WTC11 (cell line): Measurements from ENCODE around the gene RBPJ.

ENCODE experiments used
- ELF4 ChIP-seq: sonication (generic); formaldehyde crosslinking; IDR thresholded peaks from 2 replicates; pipeline ENCODE4 v1.8.1; 2022; ENCODE audit warnings: low read depth, mild to moderate bottlenecking, moderate library complexity, missing genetic modification reagents
- SP1 ChIP-seq: sonication (generic); formaldehyde crosslinking; conservative IDR thresholded peaks from 2 replicates; pipeline ENCODE4 v1.8.1; 2022; ENCODE audit warnings: missing genetic modification reagents
- ZNF416 ChIP-seq: fragments of 250-450 bp; sonication (Bioruptor Pico); IDR thresholded peaks from 2 replicates; pipeline ENCODE4 v1.9.0; 2021; ENCODE audit warnings: mild to moderate bottlenecking, inconsistent platforms
- ZNF423 ChIP-seq: fragments of 250-450 bp; sonication (Bioruptor Pico); IDR thresholded peaks from 2 replicates; pipeline ENCODE4 v2.1.2; 2022; ENCODE audit warnings: mild to moderate bottlenecking, moderate library complexity
- TF ChIP-seq, protein P1 (sequence below): fragments of 200-600 bp; IDR thresholded peaks from 2 replicates; pipeline ENCODE4 v1.8.0; 2022; ENCODE audit warnings: antibody characterized with exemption
- TF ChIP-seq, protein P2 (sequence below): sonication (generic); formaldehyde crosslinking; IDR thresholded peaks from 2 replicates; pipeline ENCODE4 v1.8.1; 2023; ENCODE audit warnings: mild to moderate bottlenecking, missing genetic modification reagents, moderate library complexity
- TF ChIP-seq, protein P3 (sequence below): sonication (generic); formaldehyde crosslinking; IDR thresholded peaks from 2 replicates; pipeline ENCODE4 v1.8.0; 2022; ENCODE audit warnings: mild to moderate bottlenecking, missing genetic modification reagents
- TF ChIP-seq, protein P4 (sequence below): sonication (generic); formaldehyde crosslinking; IDR thresholded peaks from 2 replicates; pipeline ENCODE4 v1.8.1; 2023; ENCODE audit warnings: mild to moderate bottlenecking, missing genetic modification reagents, moderate library complexity
- TF ChIP-seq, protein P5 (sequence below): sonication (generic); formaldehyde crosslinking; IDR thresholded peaks from 2 replicates; pipeline ENCODE4 v1.8.1; 2023; ENCODE audit warnings: mild to moderate bottlenecking, moderate library complexity, missing genetic modification reagents
- TF ChIP-seq, protein P6 (sequence below): sonication (generic); formaldehyde crosslinking; IDR thresholded peaks from 2 replicates; pipeline ENCODE4 v1.8.1; 2023; ENCODE audit warnings: mild to moderate bottlenecking, missing genetic modification reagents

DNA sequence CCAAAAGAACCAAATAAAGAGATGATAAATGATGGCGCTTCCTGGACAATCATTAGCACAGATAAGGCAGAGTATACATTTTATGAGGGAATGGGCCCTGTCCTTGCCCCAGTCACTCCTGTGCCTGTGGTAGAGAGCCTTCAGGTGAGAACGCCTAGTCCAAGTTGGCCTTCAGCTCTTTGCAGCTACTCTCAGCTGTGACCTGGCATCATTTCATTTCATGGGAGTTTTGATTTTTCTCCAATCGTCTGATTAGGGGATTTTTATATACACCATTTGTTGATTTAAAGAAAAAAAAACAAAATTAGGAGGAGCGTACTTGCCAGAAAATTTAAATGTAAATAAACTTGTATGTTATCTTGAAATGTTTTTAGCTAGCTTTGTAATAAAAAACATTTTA is 109.1 kb downstream of the RBPJ start:
- TF ChIP-seq, protein P1, sequence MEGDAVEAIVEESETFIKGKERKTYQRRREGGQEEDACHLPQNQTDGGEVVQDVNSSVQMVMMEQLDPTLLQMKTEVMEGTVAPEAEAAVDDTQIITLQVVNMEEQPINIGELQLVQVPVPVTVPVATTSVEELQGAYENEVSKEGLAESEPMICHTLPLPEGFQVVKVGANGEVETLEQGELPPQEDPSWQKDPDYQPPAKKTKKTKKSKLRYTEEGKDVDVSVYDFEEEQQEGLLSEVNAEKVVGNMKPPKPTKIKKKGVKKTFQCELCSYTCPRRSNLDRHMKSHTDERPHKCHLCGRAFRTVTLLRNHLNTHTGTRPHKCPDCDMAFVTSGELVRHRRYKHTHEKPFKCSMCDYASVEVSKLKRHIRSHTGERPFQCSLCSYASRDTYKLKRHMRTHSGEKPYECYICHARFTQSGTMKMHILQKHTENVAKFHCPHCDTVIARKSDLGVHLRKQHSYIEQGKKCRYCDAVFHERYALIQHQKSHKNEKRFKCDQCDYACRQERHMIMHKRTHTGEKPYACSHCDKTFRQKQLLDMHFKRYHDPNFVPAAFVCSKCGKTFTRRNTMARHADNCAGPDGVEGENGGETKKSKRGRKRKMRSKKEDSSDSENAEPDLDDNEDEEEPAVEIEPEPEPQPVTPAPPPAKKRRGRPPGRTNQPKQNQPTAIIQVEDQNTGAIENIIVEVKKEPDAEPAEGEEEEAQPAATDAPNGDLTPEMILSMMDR = no peak
- TF ChIP-seq SP1 (CRISPR knock-in tag) (no peak), ELF4 (CRISPR knock-in tag) (no peak), ZNF423 (CRISPR knock-in tag) (no peak), ZNF416 (CRISPR knock-in tag) (no peak)
- TF ChIP-seq, protein P2, sequence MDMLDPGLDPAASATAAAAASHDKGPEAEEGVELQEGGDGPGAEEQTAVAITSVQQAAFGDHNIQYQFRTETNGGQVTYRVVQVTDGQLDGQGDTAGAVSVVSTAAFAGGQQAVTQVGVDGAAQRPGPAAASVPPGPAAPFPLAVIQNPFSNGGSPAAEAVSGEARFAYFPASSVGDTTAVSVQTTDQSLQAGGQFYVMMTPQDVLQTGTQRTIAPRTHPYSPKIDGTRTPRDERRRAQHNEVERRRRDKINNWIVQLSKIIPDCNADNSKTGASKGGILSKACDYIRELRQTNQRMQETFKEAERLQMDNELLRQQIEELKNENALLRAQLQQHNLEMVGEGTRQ = no peak
- TF ChIP-seq, protein P3, sequence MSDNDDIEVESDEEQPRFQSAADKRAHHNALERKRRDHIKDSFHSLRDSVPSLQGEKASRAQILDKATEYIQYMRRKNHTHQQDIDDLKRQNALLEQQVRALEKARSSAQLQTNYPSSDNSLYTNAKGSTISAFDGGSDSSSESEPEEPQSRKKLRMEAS = no peak
- TF ChIP-seq, protein P4, sequence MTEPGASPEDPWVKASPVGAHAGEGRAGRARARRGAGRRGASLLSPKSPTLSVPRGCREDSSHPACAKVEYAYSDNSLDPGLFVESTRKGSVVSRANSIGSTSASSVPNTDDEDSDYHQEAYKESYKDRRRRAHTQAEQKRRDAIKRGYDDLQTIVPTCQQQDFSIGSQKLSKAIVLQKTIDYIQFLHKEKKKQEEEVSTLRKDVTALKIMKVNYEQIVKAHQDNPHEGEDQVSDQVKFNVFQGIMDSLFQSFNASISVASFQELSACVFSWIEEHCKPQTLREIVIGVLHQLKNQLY (CRISPR knock-in tag) = no peak
- TF ChIP-seq, protein P5, sequence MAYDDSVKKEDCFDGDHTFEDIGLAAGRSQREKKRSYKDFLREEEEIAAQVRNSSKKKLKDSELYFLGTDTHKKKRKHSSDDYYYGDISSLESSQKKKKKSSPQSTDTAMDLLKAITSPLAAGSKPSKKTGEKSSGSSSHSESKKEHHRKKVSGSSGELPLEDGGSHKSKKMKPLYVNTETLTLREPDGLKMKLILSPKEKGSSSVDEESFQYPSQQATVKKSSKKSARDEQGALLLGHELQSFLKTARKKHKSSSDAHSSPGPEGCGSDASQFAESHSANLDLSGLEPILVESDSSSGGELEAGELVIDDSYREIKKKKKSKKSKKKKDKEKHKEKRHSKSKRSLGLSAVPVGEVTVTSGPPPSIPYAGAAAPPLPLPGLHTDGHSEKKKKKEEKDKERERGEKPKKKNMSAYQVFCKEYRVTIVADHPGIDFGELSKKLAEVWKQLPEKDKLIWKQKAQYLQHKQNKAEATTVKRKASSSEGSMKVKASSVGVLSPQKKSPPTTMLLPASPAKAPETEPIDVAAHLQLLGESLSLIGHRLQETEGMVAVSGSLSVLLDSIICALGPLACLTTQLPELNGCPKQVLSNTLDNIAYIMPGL (CRISPR knock-in tag) = no peak
- TF ChIP-seq, protein P6, sequence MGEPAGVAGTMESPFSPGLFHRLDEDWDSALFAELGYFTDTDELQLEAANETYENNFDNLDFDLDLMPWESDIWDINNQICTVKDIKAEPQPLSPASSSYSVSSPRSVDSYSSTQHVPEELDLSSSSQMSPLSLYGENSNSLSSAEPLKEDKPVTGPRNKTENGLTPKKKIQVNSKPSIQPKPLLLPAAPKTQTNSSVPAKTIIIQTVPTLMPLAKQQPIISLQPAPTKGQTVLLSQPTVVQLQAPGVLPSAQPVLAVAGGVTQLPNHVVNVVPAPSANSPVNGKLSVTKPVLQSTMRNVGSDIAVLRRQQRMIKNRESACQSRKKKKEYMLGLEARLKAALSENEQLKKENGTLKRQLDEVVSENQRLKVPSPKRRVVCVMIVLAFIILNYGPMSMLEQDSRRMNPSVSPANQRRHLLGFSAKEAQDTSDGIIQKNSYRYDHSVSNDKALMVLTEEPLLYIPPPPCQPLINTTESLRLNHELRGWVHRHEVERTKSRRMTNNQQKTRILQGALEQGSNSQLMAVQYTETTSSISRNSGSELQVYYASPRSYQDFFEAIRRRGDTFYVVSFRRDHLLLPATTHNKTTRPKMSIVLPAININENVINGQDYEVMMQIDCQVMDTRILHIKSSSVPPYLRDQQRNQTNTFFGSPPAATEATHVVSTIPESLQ (CRISPR knock-in tag) = no peak
